Hepatocyte (in vitro differentiated cells): ENCODE data around the gene TSPAN3. TPM values are rescaled to one million over a fixed set of nuclear protein-coding genes. Genes with fewer than 3 reads are reported as not detected.

ENCODE experiments used
- DNase-seq: peaks from one replicate; pipeline ENCODE4 v3.0.0-alpha.2; 2016; ENCODE audit warnings: low spot score
- H2AFZ ChIP-seq: fragments of 200-600 bp; sonication (generic); 2 replicates; pipeline ENCODE4 v1.6.0; 2016; ENCODE audit warnings: antibody characterized with exemption, mild to moderate bottlenecking
- H3K27ac ChIP-seq: fragments of 200-600 bp; sonication (generic); 2 replicates; pipeline ENCODE4 v1.5.1; 2016; ENCODE audit warnings: mild to moderate bottlenecking
- H3K27me3 ChIP-seq: fragments of 200-600 bp; sonication (generic); 2 replicates; pipeline ENCODE4 v1.6.1; 2016
- H3K36me3 ChIP-seq: fragments of 200-600 bp; sonication (generic); replicated peaks from 2 replicates; pipeline ENCODE4 v1.5.1; 2016; ENCODE audit warnings: low read depth; ENCODE audit not compliant: insufficient read depth
- H3K4me1 ChIP-seq: fragments of 200-600 bp; sonication (generic); 2 replicates; pipeline ENCODE4 v1.5.1; 2016; ENCODE audit warnings: mild to moderate bottlenecking, moderate library complexity; ENCODE audit not compliant: insufficient read depth
- H3K4me2 ChIP-seq: fragments of 200-600 bp; sonication (generic); 2 replicates; pipeline ENCODE4 v1.6.0; 2016
- H3K4me3 ChIP-seq: fragments of 200-600 bp; sonication (generic); 2 replicates; pipeline ENCODE4 v1.5.1; 2016; ENCODE audit warnings: mild to moderate bottlenecking
- H3K79me2 ChIP-seq: fragments of 200-600 bp; sonication (generic); 2 replicates; pipeline ENCODE4 v1.6.0; 2017; ENCODE audit warnings: mild to moderate bottlenecking
- H3K9me2 ChIP-seq: fragments of 200-600 bp; sonication (generic); replicated peaks from 2 replicates; pipeline ENCODE4 v1.6.0; 2017; ENCODE audit warnings: mild to moderate bottlenecking; ENCODE audit not compliant: insufficient read depth
- H3K9me3 ChIP-seq: fragments of 200-600 bp; sonication (generic); 2 replicates; pipeline ENCODE4 v1.5.1; 2016; ENCODE audit warnings: low read depth, mild to moderate bottlenecking
- H4K20me1 ChIP-seq: fragments of 200-600 bp; sonication (generic); 2 replicates; pipeline ENCODE4 v1.6.0; 2016; ENCODE audit warnings: mild to moderate bottlenecking; ENCODE audit not compliant: insufficient read depth, poor library complexity, severe bottlenecking
- CTCF ChIP-seq: fragments of 200-600 bp; sonication (generic); IDR thresholded peaks from 2 replicates; pipeline ENCODE4 v1.5.1; 2016; ENCODE audit warnings: antibody characterized with exemption, mild to moderate bottlenecking; ENCODE audit not compliant: poor library complexity
- EZH2 ChIP-seq: fragments of 200-600 bp; sonication (generic); IDR thresholded peaks from 2 replicates; pipeline ENCODE4 v1.6.1; 2016; ENCODE audit warnings: antibody characterized with exemption, mild to moderate bottlenecking, borderline replicate concordance
- EZH2phosphoT487 ChIP-seq: fragments of 200-600 bp; sonication (generic); IDR thresholded peaks from one replicate; pipeline ENCODE4 v1.6.1; 2018; ENCODE audit warnings: antibody characterized with exemption, mild to moderate bottlenecking, low read depth, moderate library complexity; ENCODE audit not compliant: unreplicated experiment, severe bottlenecking
- WGBS: methylation state at CpG from one replicate; pipeline ENCODE4 v1.1.6; 2016; ENCODE audit warnings: low lambda C conversion rate; ENCODE audit errors: missing lambda C conversion rate; 5-methylcytosine and 5-hydroxymethylcytosine counted together
- polyA plus RNA-seq: library from polyadenylated mRNA; unstranded; fragments of >200 nt; fragmentation: Nextera tagmentation; extraction: Ambion mirVana; gene quantifications from 2 replicates; pipeline ENCODE4 v1.2.1, GENCODE V29; 2016
- total RNA-seq: library from RNA; depleted of rRNA; stranded (reverse); fragments of >200 nt; gene quantifications from 2 replicates; pipeline ENCODE4 v1.2.3, GENCODE V29; 2014

Gene TSPAN3
- total and polyA plus RNA-seq, 2 experiments from 2014 or later, result 514 to 540 TPM

GRCh38 chr15:77032647-77033416, 38.1 kb downstream of the TSPAN3 start:
- Histone ChIP-seq H2AFZ (no peak overlapping the region), H3K27ac (no peak overlapping the region), H3K4me2 (no peak overlapping the region), H3K27me3 (no peaks in the 10 kb centered on the region), H3K9me3 (no peaks in the 10 kb centered on the region), H3K4me1 (peaks cover 3% of the 10 kb centered on the region), H3K36me3 (no peaks in the 10 kb centered on the region), H3K9me2 (no peaks in the 10 kb centered on the region), H3K4me3 (no peak overlapping the region), H4K20me1 (no peaks in the 10 kb centered on the region), H3K79me2 (no peaks in the 10 kb centered on the region)
- DNase-seq, result no peak
- TF ChIP-seq CTCF (no peak), EZH2phosphoT487 (no peak), EZH2 (no peak)
- 92% methylated on average over 18 of the region's 18 CpGs for WGBS

GRCh38 chr15:77032052-77032646, 38.8 kb downstream of the TSPAN3 start:
- H3K9me2 ChIP-seq, result no peaks in the 10 kb centered on the region
- H3K4me1 ChIP-seq, result peaks cover 3% of the 10 kb centered on the region
- no peak overlapping the region for H3K4me3 ChIP-seq
- H2AFZ ChIP-seq, result no peak overlapping the region
- no peak for DNase-seq
- H3K4me2 ChIP-seq, result no peak overlapping the region
- no peaks in the 10 kb centered on the region for H3K27me3 ChIP-seq
- H3K9me3 ChIP-seq, result no peaks in the 10 kb centered on the region
- 87% methylated on average over 22 of the region's 22 CpGs for WGBS
- no peaks in the 10 kb centered on the region for H3K79me2 ChIP-seq
- TF ChIP-seq EZH2 (no peak), CTCF (no peak), EZH2phosphoT487 (no peak)
- no peaks in the 10 kb centered on the region for H4K20me1 ChIP-seq
- no peaks in the 10 kb centered on the region for H3K36me3 ChIP-seq
- H3K27ac ChIP-seq, result no peak overlapping the region

- Histone ChIP-seq H4K20me1 (no peaks in the 10 kb centered on the region), H3K9me2 (no peaks in the 10 kb centered on the region), H3K4me3 (no peak overlapping the region), H3K4me2 (no peak overlapping the region), H3K27ac (no peak overlapping the region), H2AFZ (no peak overlapping the region), H3K4me1 (peaks cover 3% of the 10 kb centered on the region), H3K36me3 (no peaks in the 10 kb centered on the region), H3K9me3 (no peaks in the 10 kb centered on the region), H3K79me2 (no peaks in the 10 kb centered on the region), H3K27me3 (no peaks in the 10 kb centered on the region)
- DNase-seq, result no peak
- 88% methylated on average over 12 of the region's 12 CpGs for WGBS
- TF ChIP-seq CTCF (no peak), EZH2 (no peak), EZH2phosphoT487 (no peak)
Measured at GRCh38 chr15:77031376-77032050, 39.4 kb downstream of the TSPAN3 start.
